Liver (tissue), 9 donors: Measurements from ENCODE around the gene PLCG2. TPM values are rescaled to one million over a fixed set of nuclear protein-coding genes. Genes with fewer than 3 reads are reported as not detected.

Experiments used
- DNase-seq: peaks from one replicate; pipeline ENCODE4 v3.0.0-alpha.2; 2017; ENCODE audit warnings: low spot score
- H3K27ac ChIP-seq, 2 donors: one replicate each; pipeline ENCODE4 v1.7.0; 2013; ENCODE audit warnings: inconsistent platforms in 2 of 2, low read length in 2 of 2, control low read depth in 1 of 2, low read depth in 1 of 2, mild to moderate bottlenecking in 1 of 2
- H3K27me3 ChIP-seq, 4 donors: one replicate each; pipeline versions ENCODE4 v1.6.1 to v1.7.0; 2013; ENCODE audit warnings: low read length in 3 of 4, inconsistent platforms in 1 of 4, mild to moderate bottlenecking in 1 of 4, moderate library complexity in 1 of 4; ENCODE audit not compliant: control insufficient read depth in 4 of 4, insufficient read depth in 4 of 4
- H3K36me3 ChIP-seq, 4 donors: one replicate each; pipeline versions ENCODE4 v1.6.1 to v1.7.0; 2013; ENCODE audit warnings: low read length in 3 of 4, mild to moderate bottlenecking in 3 of 4, low read depth in 1 of 4, moderate library complexity in 1 of 4; ENCODE audit not compliant: control insufficient read depth in 4 of 4, insufficient read depth in 3 of 4
- H3K4me1 ChIP-seq, 4 donors: one replicate each; pipeline versions ENCODE4 v1.6.1 to v1.7.0; 2013; ENCODE audit warnings: low read length in 3 of 4, mild to moderate bottlenecking in 3 of 4, moderate library complexity in 1 of 4; ENCODE audit not compliant: control insufficient read depth in 4 of 4, insufficient read depth in 4 of 4
- H3K4me3 ChIP-seq, 3 donors: one replicate each; pipeline versions ENCODE4 v1.6.1 to v1.7.0; 2013; ENCODE audit warnings: low read length in 3 of 3, control low read depth in 1 of 3, low read depth in 1 of 3, mild to moderate bottlenecking in 1 of 3
- H3K9ac ChIP-seq, 2 donors: one replicate each; pipeline ENCODE4 v1.7.0; 2013; ENCODE audit warnings: low read length in 2 of 2, mild to moderate bottlenecking in 2 of 2, moderate library complexity in 2 of 2, control low read depth in 1 of 2, low read depth in 1 of 2
- H3K9me3 ChIP-seq, 4 donors: one replicate each; pipeline versions ENCODE4 v1.6.1 to v1.7.0; 2013; ENCODE audit warnings: low read length in 3 of 4; ENCODE audit not compliant: control insufficient read depth in 4 of 4
- EGR1 ChIP-seq, 2 donors: IDR thresholded peaks; 2 replicates each; pipeline ENCODE4 v1.6.1; 2016 to 2018; ENCODE audit warnings: antibody characterized with exemption in 2 of 2, low read depth in 2 of 2
- FOXA2 ChIP-seq: IDR thresholded peaks from 2 replicates; pipeline ENCODE4 v1.6.1; 2016; ENCODE audit warnings: antibody characterized with exemption
- GABPA ChIP-seq, 2 donors: IDR thresholded peaks in 1 of 2; conservative IDR thresholded peaks in 1 of 2; 2 replicates each; pipeline ENCODE4 v1.6.1; 2016; ENCODE audit warnings: antibody characterized with exemption in 2 of 2, mild to moderate bottlenecking in 1 of 2, moderate library complexity in 1 of 2
- HNF4A ChIP-seq, 2 donors: conservative IDR thresholded peaks; 2 replicates each; pipeline ENCODE4 v1.6.1; 2016; ENCODE audit warnings: antibody characterized with exemption in 2 of 2, mild to moderate bottlenecking in 2 of 2
- HNF4G ChIP-seq: IDR thresholded peaks from 2 replicates; pipeline ENCODE4 v1.6.1; 2016; ENCODE audit warnings: antibody characterized with exemption
- JUND ChIP-seq, 2 donors: IDR thresholded peaks; 2 replicates each; pipeline ENCODE4 v1.6.1; 2016; ENCODE audit warnings: antibody characterized with exemption in 2 of 2
- RAD21 ChIP-seq, 2 donors: IDR thresholded peaks; 2 replicates each; pipeline ENCODE4 v1.6.1; 2016; ENCODE audit warnings: antibody characterized with exemption in 2 of 2, mild to moderate bottlenecking in 2 of 2
- TAF1 ChIP-seq: conservative IDR thresholded peaks from 2 replicates; pipeline ENCODE4 v1.6.1; 2016; ENCODE audit warnings: antibody characterized with exemption, mild to moderate bottlenecking
- YY1 ChIP-seq: IDR thresholded peaks from 2 replicates; pipeline ENCODE4 v1.6.1; 2016; ENCODE audit warnings: antibody characterized with exemption, mild to moderate bottlenecking
- WGBS: extraction: QIAGEN DNeasy Blood & Tissue Kit; methylation state at CpG from one replicate; pipeline ENCODE4 v1.1.7; 2013; 5-methylcytosine and 5-hydroxymethylcytosine counted together
- polyA plus RNA-seq, 2 donors: library from polyadenylated mRNA; stranded (reverse) in 1 of 2; unstranded in 1 of 2; fragments of 200-250 nt in 1 of 2; fragments of >200 nt in 1 of 2; fragmentation: Nextera tagmentation in 1 of 2; extraction: Ambion mirVana in 1 of 2; gene quantifications; one replicate each; pipeline versions ENCODE4 v1.2.1 to v1.2.3, GENCODE V29; 2013 to 2015
- total RNA-seq, 2 donors: library from RNA; depleted of rRNA; stranded (reverse); fragments of >200 nt; gene quantifications; one replicate each; pipeline ENCODE4 v1.2.3, GENCODE V29; 2014
- TF ChIP-seq, protein P1 (sequence below): IDR thresholded peaks from 2 replicates; pipeline ENCODE4 v1.6.1; 2016; ENCODE audit warnings: antibody characterized with exemption
- TF ChIP-seq, protein P2 (sequence below): fragments of 150-350 bp; IDR thresholded peaks from 2 replicates; pipeline ENCODE4 v1.5.1; 2017; ENCODE audit warnings: improper control_type of control experiment, low read depth, low read length; ENCODE audit not compliant: missing input control
- TF ChIP-seq, protein P3 (sequence below): IDR thresholded peaks from 2 replicates; pipeline ENCODE4 v1.6.1; 2016; ENCODE audit warnings: antibody characterized with exemption
- TF ChIP-seq, protein P4 (sequence below): IDR thresholded peaks from 2 replicates; pipeline ENCODE4 v1.6.1; 2016; ENCODE audit warnings: antibody characterized with exemption, mild to moderate bottlenecking
- donor health status: healthy.
- donor health status: healthy.
- donor health status: healthy.
- donor health status: healthy.
- donor health status: healthy.

Gene PLCG2
- total and polyA plus RNA-seq, 4 donors, result 7.1 to 21.6 (median 15.8) TPM

DNA sequence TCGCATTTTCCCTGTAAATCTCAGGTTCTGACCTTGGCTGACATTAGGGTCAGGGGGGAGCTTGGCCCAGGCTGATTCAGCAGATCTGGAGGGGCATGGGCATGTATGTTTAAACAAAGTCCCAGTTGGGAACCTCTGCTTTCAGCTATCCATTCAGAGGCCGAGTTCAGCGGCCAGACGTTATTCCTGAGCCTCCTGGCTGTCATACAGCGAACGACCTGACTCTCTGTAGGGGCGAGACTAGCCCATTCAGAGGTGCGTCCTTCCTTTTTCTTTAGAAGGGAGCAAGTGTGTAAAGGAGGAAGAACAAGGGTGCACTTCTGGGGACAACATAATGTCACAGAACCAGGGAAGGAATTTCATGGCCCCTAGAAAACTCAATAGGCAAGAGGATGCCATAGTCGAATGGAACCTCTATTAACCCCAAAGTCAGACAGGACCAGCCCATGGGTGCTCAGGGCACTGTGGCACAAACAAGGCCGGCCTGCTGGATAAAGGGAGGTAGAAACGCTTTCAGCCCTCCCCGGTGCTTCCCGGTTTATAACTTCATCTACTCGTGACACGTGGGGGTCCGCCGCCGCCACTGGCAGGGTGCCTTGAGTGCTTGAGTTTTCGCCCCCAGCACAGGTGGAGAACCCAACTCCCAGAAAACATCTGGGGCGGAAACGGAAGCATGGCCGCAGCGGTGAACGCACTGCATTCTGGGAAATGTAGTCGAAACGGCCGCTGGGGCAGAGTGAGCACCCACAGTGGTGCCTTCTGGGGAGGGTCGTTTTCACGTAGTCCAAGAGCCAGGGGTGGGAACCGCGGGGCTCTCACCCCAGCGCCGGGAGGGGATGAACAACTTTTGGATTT is 33.2 kb upstream of the PLCG2 start:
- H3K4me1 ChIP-seq, result peaks cover 0 to 9% (median 2%) of the 10 kb centered on the region in 4 donors
- 20% methylated on average over 33 of the region's 33 CpGs for WGBS
- no peak overlapping the region for H3K27ac ChIP-seq
- no peaks in the 10 kb centered on the region for H3K9me3 ChIP-seq
- no peaks in the 10 kb centered on the region for H3K36me3 ChIP-seq
- no peak overlapping the region for H3K9ac ChIP-seq
- H3K4me3 ChIP-seq, result peak overlapping the region; percentile 30 to 66 (median 44)
- no peak for TF ChIP-seq RAD21 (IDR thresholded peaks at IDR 0.05)
- no peak for TF ChIP-seq JUND (IDR thresholded peaks at IDR 0.05)
- TF ChIP-seq, protein P1, sequence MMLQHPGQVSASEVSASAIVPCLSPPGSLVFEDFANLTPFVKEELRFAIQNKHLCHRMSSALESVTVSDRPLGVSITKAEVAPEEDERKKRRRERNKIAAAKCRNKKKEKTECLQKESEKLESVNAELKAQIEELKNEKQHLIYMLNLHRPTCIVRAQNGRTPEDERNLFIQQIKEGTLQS, result no peak
- TF ChIP-seq TAF1, result no peak
- TF ChIP-seq HNF4G, result no peak
- TF ChIP-seq, protein P2, sequence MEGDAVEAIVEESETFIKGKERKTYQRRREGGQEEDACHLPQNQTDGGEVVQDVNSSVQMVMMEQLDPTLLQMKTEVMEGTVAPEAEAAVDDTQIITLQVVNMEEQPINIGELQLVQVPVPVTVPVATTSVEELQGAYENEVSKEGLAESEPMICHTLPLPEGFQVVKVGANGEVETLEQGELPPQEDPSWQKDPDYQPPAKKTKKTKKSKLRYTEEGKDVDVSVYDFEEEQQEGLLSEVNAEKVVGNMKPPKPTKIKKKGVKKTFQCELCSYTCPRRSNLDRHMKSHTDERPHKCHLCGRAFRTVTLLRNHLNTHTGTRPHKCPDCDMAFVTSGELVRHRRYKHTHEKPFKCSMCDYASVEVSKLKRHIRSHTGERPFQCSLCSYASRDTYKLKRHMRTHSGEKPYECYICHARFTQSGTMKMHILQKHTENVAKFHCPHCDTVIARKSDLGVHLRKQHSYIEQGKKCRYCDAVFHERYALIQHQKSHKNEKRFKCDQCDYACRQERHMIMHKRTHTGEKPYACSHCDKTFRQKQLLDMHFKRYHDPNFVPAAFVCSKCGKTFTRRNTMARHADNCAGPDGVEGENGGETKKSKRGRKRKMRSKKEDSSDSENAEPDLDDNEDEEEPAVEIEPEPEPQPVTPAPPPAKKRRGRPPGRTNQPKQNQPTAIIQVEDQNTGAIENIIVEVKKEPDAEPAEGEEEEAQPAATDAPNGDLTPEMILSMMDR, result no peak
- peak; percentile 85 to 96 for TF ChIP-seq GABPA (IDR thresholded peaks at IDR 0.05 in 1 of 2, conservative IDR thresholded peaks at IDR 0.05 in 1 of 2)
- TF ChIP-seq YY1, result peak; percentile 94
- peak; percentile 76 for DNase-seq
- no peaks in the 10 kb centered on the region for H3K27me3 ChIP-seq

DNA sequence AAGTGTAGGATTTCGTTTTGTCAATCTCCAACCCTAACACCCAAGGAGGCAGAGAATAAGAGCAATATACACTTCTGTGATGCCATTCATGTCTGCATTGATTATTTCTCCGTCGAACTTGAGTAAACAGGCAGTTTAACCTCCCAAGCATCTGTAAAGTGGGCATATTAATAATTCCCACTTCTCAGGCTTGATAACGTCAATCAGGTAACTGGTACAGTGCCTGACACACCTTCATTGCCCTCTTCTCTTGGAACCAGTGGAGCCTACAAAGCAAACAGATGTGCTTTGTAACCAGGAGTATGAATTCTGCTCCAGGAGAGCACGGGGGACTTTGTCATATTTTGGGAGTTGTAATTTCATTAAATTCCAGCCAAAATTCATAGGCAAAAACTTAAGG is 32.5 kb upstream of the PLCG2 start:
- 34% methylated on average over 5 of the region's 5 CpGs for WGBS
- Histone ChIP-seq H3K4me1 (peaks cover 0 to 9% (median 2%) of the 10 kb centered on the region in 4 donors), H3K27me3 (no peaks in the 10 kb centered on the region), H3K9me3 (no peaks in the 10 kb centered on the region), H3K9ac (no peak overlapping the region), H3K36me3 (no peaks in the 10 kb centered on the region), H3K4me3 (peak overlapping the region; percentile 30 to 66 (median 44)), H3K27ac (no peak overlapping the region)
- no peak for DNase-seq
- TF ChIP-seq HNF4A (conservative IDR thresholded peaks at IDR 0.05) (no peak), GABPA (IDR thresholded peaks at IDR 0.05 in 1 of 2, conservative IDR thresholded peaks at IDR 0.05 in 1 of 2) (peak in 1 of 2 donors; percentile 35)

DNA sequence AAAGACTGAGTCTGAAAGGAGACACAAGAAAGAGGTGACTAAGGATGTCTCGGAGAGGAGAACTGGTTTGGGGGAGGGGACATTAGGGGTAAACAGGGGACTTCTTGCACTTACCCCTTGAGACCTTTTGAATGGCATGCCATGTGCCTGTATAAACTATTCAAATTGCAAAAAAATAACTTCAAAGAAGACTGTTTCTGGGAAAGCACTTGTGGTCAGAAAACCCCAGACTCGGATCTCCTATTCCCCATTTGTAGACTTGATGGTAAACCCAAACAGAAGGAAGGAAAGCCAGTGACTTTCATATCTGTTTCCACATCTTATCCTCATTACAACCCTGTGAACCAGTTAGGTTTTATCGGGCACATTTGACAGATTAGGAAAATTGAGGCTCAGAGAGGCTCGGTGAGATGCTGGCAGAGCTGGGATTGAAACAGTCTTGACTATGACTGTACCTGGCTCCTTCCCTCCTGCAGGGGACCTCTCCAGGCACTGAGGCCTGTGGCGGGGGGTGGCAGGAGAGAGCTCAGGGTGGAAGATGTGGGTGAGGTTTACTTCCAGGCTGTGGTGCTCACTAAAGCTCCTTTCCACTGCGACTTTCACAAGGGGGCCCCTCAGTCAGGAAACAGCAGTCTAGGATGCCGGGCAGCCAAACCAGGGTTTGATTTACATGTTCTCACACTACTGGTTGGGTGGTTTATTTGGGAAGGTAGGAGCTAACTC is 30.5 kb upstream of the PLCG2 start:
- no peaks in the 10 kb centered on the region for H3K36me3 ChIP-seq
- H3K27me3 ChIP-seq, result no peaks in the 10 kb centered on the region

More for the DNA sequence above, 30.5 kb upstream of the PLCG2 start:
- no peak for DNase-seq
- TF ChIP-seq EGR1 (IDR thresholded peaks at IDR 0.05; ENCODE audit: low read depth in 2 of 2), result no peak
- TF ChIP-seq, protein P3, sequence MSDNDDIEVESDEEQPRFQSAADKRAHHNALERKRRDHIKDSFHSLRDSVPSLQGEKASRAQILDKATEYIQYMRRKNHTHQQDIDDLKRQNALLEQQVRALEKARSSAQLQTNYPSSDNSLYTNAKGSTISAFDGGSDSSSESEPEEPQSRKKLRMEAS, result no peak
- TF ChIP-seq YY1, result no peak
- TF ChIP-seq FOXA2, result no peak
- TF ChIP-seq, protein P4, sequence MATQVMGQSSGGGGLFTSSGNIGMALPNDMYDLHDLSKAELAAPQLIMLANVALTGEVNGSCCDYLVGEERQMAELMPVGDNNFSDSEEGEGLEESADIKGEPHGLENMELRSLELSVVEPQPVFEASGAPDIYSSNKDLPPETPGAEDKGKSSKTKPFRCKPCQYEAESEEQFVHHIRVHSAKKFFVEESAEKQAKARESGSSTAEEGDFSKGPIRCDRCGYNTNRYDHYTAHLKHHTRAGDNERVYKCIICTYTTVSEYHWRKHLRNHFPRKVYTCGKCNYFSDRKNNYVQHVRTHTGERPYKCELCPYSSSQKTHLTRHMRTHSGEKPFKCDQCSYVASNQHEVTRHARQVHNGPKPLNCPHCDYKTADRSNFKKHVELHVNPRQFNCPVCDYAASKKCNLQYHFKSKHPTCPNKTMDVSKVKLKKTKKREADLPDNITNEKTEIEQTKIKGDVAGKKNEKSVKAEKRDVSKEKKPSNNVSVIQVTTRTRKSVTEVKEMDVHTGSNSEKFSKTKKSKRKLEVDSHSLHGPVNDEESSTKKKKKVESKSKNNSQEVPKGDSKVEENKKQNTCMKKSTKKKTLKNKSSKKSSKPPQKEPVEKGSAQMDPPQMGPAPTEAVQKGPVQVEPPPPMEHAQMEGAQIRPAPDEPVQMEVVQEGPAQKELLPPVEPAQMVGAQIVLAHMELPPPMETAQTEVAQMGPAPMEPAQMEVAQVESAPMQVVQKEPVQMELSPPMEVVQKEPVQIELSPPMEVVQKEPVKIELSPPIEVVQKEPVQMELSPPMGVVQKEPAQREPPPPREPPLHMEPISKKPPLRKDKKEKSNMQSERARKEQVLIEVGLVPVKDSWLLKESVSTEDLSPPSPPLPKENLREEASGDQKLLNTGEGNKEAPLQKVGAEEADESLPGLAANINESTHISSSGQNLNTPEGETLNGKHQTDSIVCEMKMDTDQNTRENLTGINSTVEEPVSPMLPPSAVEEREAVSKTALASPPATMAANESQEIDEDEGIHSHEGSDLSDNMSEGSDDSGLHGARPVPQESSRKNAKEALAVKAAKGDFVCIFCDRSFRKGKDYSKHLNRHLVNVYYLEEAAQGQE, result no peak
- H3K4me3 ChIP-seq, result no peak overlapping the region
- no peaks in the 10 kb centered on the region for H3K9me3 ChIP-seq
- H3K4me1 ChIP-seq, result peaks cover 0 to 9% (median 2%) of the 10 kb centered on the region in 4 donors
- WGBS, result 70% methylated on average over 7 of the region's 7 CpGs
- no peak overlapping the region for H3K27ac ChIP-seq
- no peak overlapping the region for H3K9ac ChIP-seq
